Suprapubic skin (tissue), 4 donors: ENCODE measurements around the gene POLR2A. TPM values are rescaled to one million over a fixed set of nuclear protein-coding genes. Genes with fewer than 3 reads are reported as not detected.

ENCODE experiments used
- DNase-seq, 2 donors: peaks; one replicate each; pipeline ENCODE4 v3.0.0-alpha.2; 2019; ENCODE audit warnings: low spot score in 2 of 2
- H3K27ac ChIP-seq: fragments of 200-600 bp; sonication (generic); one replicate; pipeline ENCODE4 v1.5.1; 2019
- H3K27me3 ChIP-seq: fragments of 200-600 bp; sonication (generic); one replicate; pipeline ENCODE4 v1.5.1; 2019
- H3K36me3 ChIP-seq: fragments of 200-600 bp; sonication (generic); one replicate; pipeline ENCODE4 v1.5.1; 2019
- H3K4me1 ChIP-seq: fragments of 200-600 bp; sonication (generic); one replicate; pipeline ENCODE4 v1.5.1; 2019
- H3K4me3 ChIP-seq: fragments of 200-600 bp; sonication (generic); one replicate; pipeline ENCODE4 v1.5.1; 2019; ENCODE audit warnings: mild to moderate bottlenecking
- H3K9me3 ChIP-seq: fragments of 200-600 bp; sonication (generic); one replicate; pipeline ENCODE4 v1.5.1; 2019
- EP300 ChIP-seq: sonication (generic); formaldehyde crosslinking; IDR thresholded peaks from one replicate; pipeline ENCODE4 v1.6.1; 2017; ENCODE audit warnings: antibody characterized with exemption
- POLR2A ChIP-seq, 2 donors: fragments of 450-650 bp; IDR thresholded peaks; one replicate each; pipeline ENCODE4 v1.6.1; 2017; ENCODE audit warnings: antibody characterized with exemption in 2 of 2, mild to moderate bottlenecking in 2 of 2, moderate library complexity in 2 of 2
- POLR2AphosphoS5 ChIP-seq, 3 donors: sonication (generic); formaldehyde crosslinking; IDR thresholded peaks; one replicate each; pipeline ENCODE4 v1.6.1; 2017; ENCODE audit warnings: antibody characterized with exemption in 3 of 3
- WGBS: methylation state at CpG from one replicate; pipeline ENCODE4 v1.1.5; 2018; 5-methylcytosine and 5-hydroxymethylcytosine counted together
- total RNA-seq, 4 donors: library from RNA; depleted of rRNA; stranded (reverse); fragments of >200 nt; gene quantifications; one replicate each; pipeline ENCODE4 v1.1.0, GENCODE V29; 2016
- TF ChIP-seq, protein P1 (sequence below), 2 donors: fragments of 200-600 bp in 1 of 2; fragments of 450-650 bp in 1 of 2; sonication (generic) in 1 of 2; IDR thresholded peaks; one replicate each; pipeline ENCODE4 v1.5.1; 2016 to 2019; ENCODE audit warnings: antibody characterized with exemption in 2 of 2, mild to moderate bottlenecking in 1 of 2, moderate library complexity in 1 of 2

POLR2A gene
- total RNA-seq, 4 donors from 2014 or later: 104 to 194 (median 140) TPM

DNA sequence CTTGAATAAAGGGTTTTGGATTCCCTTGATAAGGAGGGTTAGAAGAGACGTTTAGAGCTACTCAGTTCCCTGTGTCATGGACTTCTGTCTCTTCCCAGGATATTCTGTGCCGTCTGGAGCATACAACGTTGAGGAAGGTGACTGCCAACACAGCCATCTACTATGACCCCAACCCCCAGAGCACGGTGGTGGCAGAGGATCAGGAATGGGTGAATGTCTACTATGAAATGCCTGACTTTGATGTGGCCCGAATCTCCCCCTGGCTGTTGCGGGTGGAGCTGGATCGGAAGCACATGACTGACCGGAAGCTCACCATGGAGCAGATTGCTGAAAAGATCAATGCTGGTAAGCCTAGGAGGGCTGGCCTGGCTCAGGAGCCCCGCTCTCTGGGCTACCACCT lies 24.7 kb downstream of the POLR2A start:
- 85% methylated on average over 9 of the region's 9 CpGs for WGBS
- Histone ChIP-seq H3K9me3 (no peaks in the 10 kb centered on the region), H3K27me3 (no peaks in the 10 kb centered on the region), H3K27ac (no peak overlapping the region), H3K4me1 (no peaks in the 10 kb centered on the region), H3K4me3 (no peak overlapping the region), H3K36me3 (peaks cover 99% of the 10 kb centered on the region)
- TF ChIP-seq, protein P1, sequence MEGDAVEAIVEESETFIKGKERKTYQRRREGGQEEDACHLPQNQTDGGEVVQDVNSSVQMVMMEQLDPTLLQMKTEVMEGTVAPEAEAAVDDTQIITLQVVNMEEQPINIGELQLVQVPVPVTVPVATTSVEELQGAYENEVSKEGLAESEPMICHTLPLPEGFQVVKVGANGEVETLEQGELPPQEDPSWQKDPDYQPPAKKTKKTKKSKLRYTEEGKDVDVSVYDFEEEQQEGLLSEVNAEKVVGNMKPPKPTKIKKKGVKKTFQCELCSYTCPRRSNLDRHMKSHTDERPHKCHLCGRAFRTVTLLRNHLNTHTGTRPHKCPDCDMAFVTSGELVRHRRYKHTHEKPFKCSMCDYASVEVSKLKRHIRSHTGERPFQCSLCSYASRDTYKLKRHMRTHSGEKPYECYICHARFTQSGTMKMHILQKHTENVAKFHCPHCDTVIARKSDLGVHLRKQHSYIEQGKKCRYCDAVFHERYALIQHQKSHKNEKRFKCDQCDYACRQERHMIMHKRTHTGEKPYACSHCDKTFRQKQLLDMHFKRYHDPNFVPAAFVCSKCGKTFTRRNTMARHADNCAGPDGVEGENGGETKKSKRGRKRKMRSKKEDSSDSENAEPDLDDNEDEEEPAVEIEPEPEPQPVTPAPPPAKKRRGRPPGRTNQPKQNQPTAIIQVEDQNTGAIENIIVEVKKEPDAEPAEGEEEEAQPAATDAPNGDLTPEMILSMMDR (IDR thresholded peaks at IDR 0.05): no peak
- TF ChIP-seq POLR2AphosphoS5 (IDR thresholded peaks at IDR 0.05): no peak
- no peak for TF ChIP-seq EP300
- no peak for TF ChIP-seq POLR2A (IDR thresholded peaks at IDR 0.05)
- DNase-seq: no peak

DNA sequence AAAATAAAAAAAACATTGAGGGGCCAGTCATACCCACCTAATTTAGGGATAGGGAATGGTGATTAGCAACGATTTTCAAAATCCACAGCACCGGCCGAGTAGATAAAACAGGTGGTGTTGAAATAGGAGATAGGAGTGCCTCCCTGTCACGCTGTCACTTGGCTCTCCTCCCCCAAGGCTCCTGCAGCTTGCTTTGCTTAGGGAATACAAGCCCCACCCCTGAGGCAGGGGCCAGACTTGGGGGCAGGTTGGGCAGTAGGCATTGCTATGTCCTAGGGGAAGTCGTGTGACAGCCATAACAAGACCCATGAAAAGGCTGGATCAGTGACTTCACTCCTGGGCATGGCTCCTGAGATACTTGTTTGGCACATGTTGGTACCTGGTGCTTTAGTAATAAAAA lies 25.8 kb downstream of the POLR2A start:
- H3K4me3 ChIP-seq: no peak overlapping the region
- peaks cover 94% of the 10 kb centered on the region for H3K36me3 ChIP-seq
- TF ChIP-seq POLR2A (IDR thresholded peaks at IDR 0.05) (no peak), EP300 (no peak), POLR2AphosphoS5 (IDR thresholded peaks at IDR 0.05) (no peak)
- TF ChIP-seq, protein P1 (IDR thresholded peaks at IDR 0.05): no peak
- no peak for DNase-seq
- H3K27ac ChIP-seq: no peak overlapping the region
- 81% methylated on average over 5 of the region's 5 CpGs for WGBS
- H3K4me1 ChIP-seq: peaks cover 8% of the 10 kb centered on the region
- no peaks in the 10 kb centered on the region for H3K9me3 ChIP-seq
- no peaks in the 10 kb centered on the region for H3K27me3 ChIP-seq

DNA sequence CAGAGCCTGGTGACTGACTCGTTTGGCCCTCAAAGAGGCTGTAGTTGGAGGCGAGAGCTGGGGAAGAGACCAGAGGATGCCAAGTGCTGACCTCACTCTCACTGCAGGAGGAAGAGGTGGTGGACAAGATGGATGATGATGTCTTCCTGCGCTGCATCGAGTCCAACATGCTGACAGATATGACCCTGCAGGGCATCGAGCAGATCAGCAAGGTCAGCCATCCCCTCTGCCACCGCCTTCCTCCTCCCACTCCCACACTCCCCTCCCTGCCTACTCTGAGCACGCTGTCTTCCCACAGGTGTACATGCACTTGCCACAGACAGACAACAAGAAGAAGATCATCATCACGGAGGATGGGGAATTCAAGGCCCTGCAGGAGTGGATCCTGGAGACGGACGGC lies 26.9 kb downstream of the POLR2A start:
- 75% methylated on average over 10 of the region's 10 CpGs for WGBS
- no peak for TF ChIP-seq POLR2A (IDR thresholded peaks at IDR 0.05)
- no peak for TF ChIP-seq EP300
- Histone ChIP-seq H3K4me3 (no peak overlapping the region), H3K27me3 (no peaks in the 10 kb centered on the region), H3K4me1 (peaks cover 10% of the 10 kb centered on the region), H3K36me3 (peaks cover 82% of the 10 kb centered on the region), H3K27ac (no peak overlapping the region), H3K9me3 (no peaks in the 10 kb centered on the region)
- DNase-seq: no peak

DNA sequence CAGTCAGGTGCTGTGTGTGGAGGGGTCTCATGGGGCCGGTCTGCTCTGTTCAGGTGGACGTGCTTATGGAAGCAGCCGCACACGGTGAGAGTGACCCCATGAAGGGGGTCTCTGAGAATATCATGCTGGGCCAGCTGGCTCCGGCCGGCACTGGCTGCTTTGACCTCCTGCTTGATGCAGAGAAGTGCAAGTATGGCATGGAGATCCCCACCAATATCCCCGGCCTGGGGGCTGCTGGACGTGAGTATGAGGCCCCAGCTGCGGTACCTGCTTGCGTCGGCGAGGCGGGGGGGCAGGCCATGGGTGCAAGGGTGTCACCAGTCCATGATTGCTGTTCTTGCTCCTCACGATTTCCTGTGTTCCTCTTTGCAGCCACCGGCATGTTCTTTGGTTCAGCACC lies 27.9 kb downstream of the POLR2A start:
- H3K9me3 ChIP-seq: no peaks in the 10 kb centered on the region
- no peaks in the 10 kb centered on the region for H3K27me3 ChIP-seq
- H3K4me1 ChIP-seq: peaks cover 10% of the 10 kb centered on the region
- H3K4me3 ChIP-seq: no peak overlapping the region
- WGBS: 91% methylated on average over 9 of the region's 15 CpGs
- H3K27ac ChIP-seq: no peak overlapping the region
- DNase-seq: no peak
- peaks cover 72% of the 10 kb centered on the region for H3K36me3 ChIP-seq
- TF ChIP-seq, protein P1 (IDR thresholded peaks at IDR 0.05): no peak
- TF ChIP-seq POLR2AphosphoS5 (IDR thresholded peaks at IDR 0.05) (no peak), POLR2A (IDR thresholded peaks at IDR 0.05) (no peak), EP300 (no peak)

DNA sequence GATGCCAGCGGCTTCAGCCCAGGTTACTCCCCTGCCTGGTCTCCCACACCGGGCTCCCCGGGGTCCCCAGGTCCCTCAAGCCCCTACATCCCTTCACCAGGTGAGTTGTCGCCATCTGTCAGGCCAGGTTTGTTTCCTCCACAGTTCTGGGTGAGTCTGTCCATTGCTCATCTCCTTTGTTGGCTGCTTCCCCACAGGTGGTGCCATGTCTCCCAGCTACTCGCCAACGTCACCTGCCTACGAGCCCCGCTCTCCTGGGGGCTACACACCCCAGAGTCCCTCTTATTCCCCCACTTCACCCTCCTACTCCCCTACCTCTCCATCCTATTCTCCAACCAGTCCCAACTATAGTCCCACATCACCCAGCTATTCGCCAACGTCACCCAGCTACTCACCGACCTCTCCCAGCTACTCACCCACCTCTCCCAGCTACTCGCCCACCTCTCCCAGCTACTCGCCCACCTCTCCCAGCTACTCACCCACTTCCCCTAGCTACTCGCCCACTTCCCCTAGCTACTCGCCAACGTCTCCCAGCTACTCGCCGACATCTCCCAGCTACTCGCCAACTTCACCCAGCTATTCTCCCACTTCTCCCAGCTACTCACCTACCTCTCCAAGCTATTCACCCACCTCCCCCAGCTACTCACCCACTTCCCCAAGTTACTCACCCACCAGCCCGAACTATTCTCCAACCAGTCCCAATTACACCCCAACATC lies 28.8 kb downstream of the POLR2A start:
- TF ChIP-seq POLR2A (IDR thresholded peaks at IDR 0.05) (no peak), EP300 (no peak), POLR2AphosphoS5 (IDR thresholded peaks at IDR 0.05) (no peak)
- TF ChIP-seq, protein P1 (IDR thresholded peaks at IDR 0.05): no peak
- Histone ChIP-seq H3K9me3 (no peaks in the 10 kb centered on the region), H3K4me1 (peaks cover 10% of the 10 kb centered on the region), H3K27me3 (no peaks in the 10 kb centered on the region), H3K4me3 (no peak overlapping the region), H3K27ac (no peak overlapping the region), H3K36me3 (peaks cover 65% of the 10 kb centered on the region)
- WGBS: 88% methylated on average over 20 of the region's 20 CpGs
- DNase-seq: no peak
